Nephron (organoid): ENCODE results near the gene BTRC.

ENCODE experiments used
- H3K27ac Mint-ChIP-seq, 3 experiments: 2 replicates each; pipeline ENCODE4 v1.8.0; 2020; ENCODE audit warnings: mixed read lengths in 3 of 3, mild to moderate bottlenecking in 2 of 3, moderate library complexity in 1 of 3
- H3K27me3 Mint-ChIP-seq: 2 replicates; pipeline ENCODE4 v1.8.0; 2021; ENCODE audit warnings: low read depth, mild to moderate bottlenecking, moderate library complexity, mixed read lengths
- H3K36me3 Mint-ChIP-seq: 2 replicates; pipeline ENCODE4 v1.8.0; 2020; ENCODE audit warnings: low read depth, mixed read lengths
- H3K4me1 Mint-ChIP-seq: 2 replicates; pipeline ENCODE4 v1.8.0; 2020; ENCODE audit warnings: mixed read lengths
- H3K4me3 Mint-ChIP-seq, 3 experiments: 2 replicates each; pipeline ENCODE4 v1.8.0; 2020; ENCODE audit warnings: mild to moderate bottlenecking in 3 of 3, mixed read lengths in 3 of 3, moderate library complexity in 2 of 3
- H3K9me3 Mint-ChIP-seq: 2 replicates; pipeline ENCODE4 v1.8.0; 2020; ENCODE audit warnings: mixed read lengths
- TF ChIP-seq, protein P1 (sequence below), 3 experiments: fragments of 200-600 bp; sonication (generic); IDR thresholded peaks; one replicate each; pipeline ENCODE4 v1.5.0; 2021; ENCODE audit warnings: antibody characterized with exemption in 3 of 3; ENCODE audit not compliant: unreplicated experiment in 3 of 3

The BTRC gene

DNA sequence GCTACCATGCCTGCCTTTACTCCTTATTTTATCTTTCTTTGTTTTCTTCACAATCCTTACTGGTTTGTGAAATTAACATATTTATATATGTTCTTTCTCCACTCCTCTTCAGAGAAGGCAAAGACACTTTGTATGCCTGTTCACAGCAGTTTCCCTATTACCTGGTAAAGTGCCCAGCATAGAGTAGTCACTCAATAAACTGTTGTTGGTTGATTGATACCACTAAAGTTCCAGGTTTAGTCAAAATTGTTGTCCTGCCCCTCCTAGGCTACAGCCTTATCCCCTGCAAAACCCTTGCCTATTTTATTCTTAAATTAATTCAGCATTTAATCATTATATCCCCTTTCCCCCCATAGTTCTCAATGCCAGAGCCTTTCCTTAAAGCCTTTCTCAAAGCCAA lies 158.0 kb downstream of the BTRC start:
- peaks cover 6% of the 10 kb centered on the region for H3K4me1 Mint-ChIP-seq
- no peak overlapping the region for H3K4me3 Mint-ChIP-seq
- no peak overlapping the region for H3K27ac Mint-ChIP-seq
- peaks cover 5% of the 10 kb centered on the region for H3K36me3 Mint-ChIP-seq
- TF ChIP-seq, protein P1, sequence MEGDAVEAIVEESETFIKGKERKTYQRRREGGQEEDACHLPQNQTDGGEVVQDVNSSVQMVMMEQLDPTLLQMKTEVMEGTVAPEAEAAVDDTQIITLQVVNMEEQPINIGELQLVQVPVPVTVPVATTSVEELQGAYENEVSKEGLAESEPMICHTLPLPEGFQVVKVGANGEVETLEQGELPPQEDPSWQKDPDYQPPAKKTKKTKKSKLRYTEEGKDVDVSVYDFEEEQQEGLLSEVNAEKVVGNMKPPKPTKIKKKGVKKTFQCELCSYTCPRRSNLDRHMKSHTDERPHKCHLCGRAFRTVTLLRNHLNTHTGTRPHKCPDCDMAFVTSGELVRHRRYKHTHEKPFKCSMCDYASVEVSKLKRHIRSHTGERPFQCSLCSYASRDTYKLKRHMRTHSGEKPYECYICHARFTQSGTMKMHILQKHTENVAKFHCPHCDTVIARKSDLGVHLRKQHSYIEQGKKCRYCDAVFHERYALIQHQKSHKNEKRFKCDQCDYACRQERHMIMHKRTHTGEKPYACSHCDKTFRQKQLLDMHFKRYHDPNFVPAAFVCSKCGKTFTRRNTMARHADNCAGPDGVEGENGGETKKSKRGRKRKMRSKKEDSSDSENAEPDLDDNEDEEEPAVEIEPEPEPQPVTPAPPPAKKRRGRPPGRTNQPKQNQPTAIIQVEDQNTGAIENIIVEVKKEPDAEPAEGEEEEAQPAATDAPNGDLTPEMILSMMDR (IDR thresholded peaks at IDR 0.05; ENCODE audit: unreplicated experiment in 3 of 3): no peak
- H3K9me3 Mint-ChIP-seq: no peaks in the 10 kb centered on the region
- no peaks in the 10 kb centered on the region for H3K27me3 Mint-ChIP-seq

DNA sequence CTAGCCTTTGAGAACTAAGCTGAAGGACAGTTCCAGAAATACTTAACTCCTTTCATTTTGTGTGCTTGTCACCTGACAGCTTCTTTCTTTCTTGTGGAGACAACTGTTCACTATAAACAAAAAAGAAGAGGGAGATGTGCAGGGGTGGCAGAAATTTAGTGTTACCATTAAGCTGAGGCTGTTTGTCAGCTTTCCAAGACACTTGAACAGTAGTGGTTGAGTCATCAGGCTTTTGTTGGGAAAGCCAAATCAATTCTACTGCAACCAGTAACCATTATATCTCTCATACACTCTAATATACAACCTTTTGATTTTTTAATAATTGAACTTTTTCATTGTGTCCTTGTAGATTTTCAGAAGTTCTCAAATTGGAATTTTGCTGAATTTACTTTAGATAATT lies 158.8 kb downstream of the BTRC start:
- peaks cover 5% of the 10 kb centered on the region for H3K36me3 Mint-ChIP-seq
- H3K9me3 Mint-ChIP-seq: no peaks in the 10 kb centered on the region

DNA sequence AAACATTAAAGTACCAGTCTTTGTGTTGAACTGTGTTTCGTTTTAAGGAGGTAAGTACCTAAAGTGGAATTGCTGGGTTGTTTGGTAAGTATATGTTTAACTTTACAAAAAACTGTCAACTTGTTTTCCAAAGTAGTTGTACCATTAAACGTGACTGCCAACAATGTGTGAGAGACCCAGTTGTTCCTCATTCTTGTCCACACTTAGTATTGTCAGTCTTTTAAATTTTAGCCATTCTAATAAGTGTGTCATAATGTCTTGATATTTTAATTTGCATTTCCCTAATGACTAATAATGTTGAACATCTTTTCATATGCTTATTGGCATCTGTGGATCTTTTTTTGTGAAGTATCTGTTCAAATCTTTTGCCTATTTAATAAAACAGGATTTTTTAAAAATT lies 159.8 kb downstream of the BTRC start:
- no peak overlapping the region for H3K4me3 Mint-ChIP-seq

More for the DNA sequence above, 158.8 kb downstream of the BTRC start:
- H3K27ac Mint-ChIP-seq: no peak overlapping the region
- no peaks in the 10 kb centered on the region for H3K4me1 Mint-ChIP-seq
- no peak overlapping the region for H3K4me3 Mint-ChIP-seq
- TF ChIP-seq, protein P1 (IDR thresholded peaks at IDR 0.05; ENCODE audit: unreplicated experiment in 3 of 3): no peak
- no peaks in the 10 kb centered on the region for H3K27me3 Mint-ChIP-seq

DNA sequence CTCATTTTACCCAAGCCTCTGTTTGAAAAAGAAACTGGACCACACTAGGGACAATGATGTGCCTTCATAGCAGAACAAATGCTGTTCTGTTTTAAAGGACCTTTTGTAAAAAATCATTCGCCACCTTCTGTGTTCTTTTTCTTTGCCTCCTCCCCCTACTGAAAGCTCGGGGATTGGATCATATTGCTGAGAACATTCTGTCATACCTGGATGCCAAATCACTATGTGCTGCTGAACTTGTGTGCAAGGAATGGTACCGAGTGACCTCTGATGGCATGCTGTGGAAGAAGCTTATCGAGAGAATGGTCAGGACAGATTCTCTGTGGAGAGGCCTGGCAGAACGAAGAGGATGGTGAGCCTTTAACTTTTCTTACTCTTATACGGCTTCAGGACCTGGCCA lies 171.9 kb downstream of the BTRC start:
- Mint-ChIP-seq H3K36me3 (peaks cover 14% of the 10 kb centered on the region), H3K27ac (no peak overlapping the region), H3K4me3 (no peak overlapping the region), H3K4me1 (peaks cover 22% of the 10 kb centered on the region), H3K9me3 (no peaks in the 10 kb centered on the region), H3K27me3 (no peaks in the 10 kb centered on the region)
- TF ChIP-seq, protein P1 (IDR thresholded peaks at IDR 0.05; ENCODE audit: unreplicated experiment in 3 of 3): no peak

More for the DNA sequence above, 159.8 kb downstream of the BTRC start:
- H3K27me3 Mint-ChIP-seq: no peaks in the 10 kb centered on the region
- no peaks in the 10 kb centered on the region for H3K9me3 Mint-ChIP-seq
- no peaks in the 10 kb centered on the region for H3K4me1 Mint-ChIP-seq
- H3K36me3 Mint-ChIP-seq: peaks cover 5% of the 10 kb centered on the region
- no peak overlapping the region for H3K27ac Mint-ChIP-seq
- TF ChIP-seq, protein P1 (IDR thresholded peaks at IDR 0.05; ENCODE audit: unreplicated experiment in 3 of 3): no peak

DNA sequence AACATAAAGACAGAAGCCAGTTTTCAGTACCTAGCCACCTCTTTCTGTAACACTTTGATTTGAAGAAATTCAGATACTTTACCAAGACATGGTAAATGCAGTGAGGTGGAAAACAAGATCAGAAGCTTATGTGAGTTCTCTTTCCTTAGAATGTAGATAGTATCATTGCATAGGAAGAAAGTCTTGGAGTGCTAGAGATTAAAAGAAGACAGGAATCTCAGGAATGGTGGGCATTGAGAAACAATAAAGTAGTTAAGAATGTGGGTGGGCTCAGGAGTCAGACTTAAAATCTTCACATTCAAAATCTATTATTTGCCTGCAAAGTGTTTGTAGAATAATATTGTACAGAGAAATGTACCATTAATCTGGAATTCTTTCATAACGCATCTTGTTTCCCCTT lies 175.2 kb downstream of the BTRC start:
- peaks cover 22% of the 10 kb centered on the region for H3K4me1 Mint-ChIP-seq

More for the DNA sequence above, 175.2 kb downstream of the BTRC start:
- TF ChIP-seq, protein P1 (IDR thresholded peaks at IDR 0.05; ENCODE audit: unreplicated experiment in 3 of 3): no peak
- H3K27ac Mint-ChIP-seq: peak overlapping the region in 1 of 3 experiments; percentile 10
- no peaks in the 10 kb centered on the region for H3K9me3 Mint-ChIP-seq
- no peak overlapping the region for H3K4me3 Mint-ChIP-seq
- no peaks in the 10 kb centered on the region for H3K27me3 Mint-ChIP-seq
- peaks cover 27% of the 10 kb centered on the region for H3K36me3 Mint-ChIP-seq
